ENCODE measurements around the gene E2F4.

The E2F4 gene

DNA sequence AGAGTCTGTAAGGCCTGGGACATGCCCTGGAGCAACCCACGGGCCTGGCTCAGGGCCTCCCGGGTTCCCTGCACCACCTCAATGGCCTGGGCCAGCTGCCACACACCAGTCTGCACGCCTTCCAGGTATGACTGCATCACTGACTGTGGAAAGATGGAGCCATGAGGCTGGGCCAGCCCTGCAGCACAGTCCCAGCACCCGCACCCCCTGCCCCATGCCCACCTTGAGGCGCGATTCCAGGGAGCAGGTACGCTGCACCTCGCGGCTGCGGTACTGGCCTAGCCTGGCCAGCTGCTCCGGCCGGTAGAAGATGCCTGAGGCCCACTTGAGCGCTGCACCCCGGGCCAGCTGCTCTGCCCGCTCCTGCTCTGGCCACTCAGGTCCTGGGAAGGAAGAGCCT lies 3.2 kb upstream of the E2F4 start:
- H3K4me1 ChIP-seq (ENCODE audit: insufficient read depth, low read length): peaks cover 37% of the 10 kb centered on the region
- no peaks in the 10 kb centered on the region for H3K27me3 ChIP-seq (ENCODE audit: control insufficient read depth in 1 of 2, insufficient read depth in 2 of 2, low read length in 2 of 2)
- no peak overlapping the region for H3K4me3 ChIP-seq (ENCODE audit: low read depth in 1 of 2, low read length in 2 of 2)
- no peaks in the 10 kb centered on the region for H3K9me3 ChIP-seq (ENCODE audit: low read length)
- H3K9ac ChIP-seq (ENCODE audit: low read length): no peak overlapping the region
- no peak overlapping the region for H3K27ac ChIP-seq (ENCODE audit: low read depth, low read length)
- peaks cover 3% of the 10 kb centered on the region for H3K36me3 ChIP-seq (ENCODE audit: insufficient read depth, low read length)

DNA sequence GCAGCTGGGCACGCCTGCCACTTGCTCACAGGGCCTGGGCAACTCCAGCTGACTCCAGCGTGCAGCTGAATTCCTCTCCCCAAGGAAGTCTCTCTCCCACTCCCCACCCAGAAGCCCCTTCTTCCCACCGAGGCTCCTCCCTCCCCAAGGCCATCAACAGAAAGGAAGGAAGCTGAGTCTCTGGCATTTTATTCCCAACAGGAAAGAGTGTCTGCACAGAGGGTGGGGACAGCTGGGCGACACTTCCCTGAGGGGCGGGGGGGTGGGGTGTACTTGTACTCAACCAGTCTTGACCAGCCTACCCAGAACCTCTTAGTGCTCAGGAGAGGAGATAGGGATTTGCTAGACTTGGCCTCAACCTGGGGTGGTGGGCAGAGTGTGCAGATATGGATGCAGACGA lies 1.9 kb upstream of the E2F4 start, which contains the start of gene EXOC3L1:
EXOC3L1 (minus strand) TSS at position 96 of the 400 bp plus-strand sequence. CDS start 460 bp downstream, outside the sequence.
- no peak within 1 kb of the TSS for H3K9ac ChIP-seq (ENCODE audit: low read length)
- no peaks in the 10 kb centered on the region for H3K27me3 ChIP-seq (ENCODE audit: control insufficient read depth in 1 of 2, insufficient read depth in 2 of 2, low read length in 2 of 2)
- no peaks in the 10 kb centered on the region for H3K9me3 ChIP-seq (ENCODE audit: low read length)
- H3K27ac ChIP-seq (ENCODE audit: low read depth, low read length): no peak within 1 kb of the TSS
- peaks cover 15% of the 10 kb centered on the region for H3K36me3 ChIP-seq (ENCODE audit: insufficient read depth, low read length)
- peaks cover 34% of the 10 kb centered on the region for H3K4me1 ChIP-seq (ENCODE audit: insufficient read depth, low read length)
- no peak within 1 kb of the TSS for H3K4me3 ChIP-seq (ENCODE audit: low read depth in 1 of 2, low read length in 2 of 2)

DNA sequence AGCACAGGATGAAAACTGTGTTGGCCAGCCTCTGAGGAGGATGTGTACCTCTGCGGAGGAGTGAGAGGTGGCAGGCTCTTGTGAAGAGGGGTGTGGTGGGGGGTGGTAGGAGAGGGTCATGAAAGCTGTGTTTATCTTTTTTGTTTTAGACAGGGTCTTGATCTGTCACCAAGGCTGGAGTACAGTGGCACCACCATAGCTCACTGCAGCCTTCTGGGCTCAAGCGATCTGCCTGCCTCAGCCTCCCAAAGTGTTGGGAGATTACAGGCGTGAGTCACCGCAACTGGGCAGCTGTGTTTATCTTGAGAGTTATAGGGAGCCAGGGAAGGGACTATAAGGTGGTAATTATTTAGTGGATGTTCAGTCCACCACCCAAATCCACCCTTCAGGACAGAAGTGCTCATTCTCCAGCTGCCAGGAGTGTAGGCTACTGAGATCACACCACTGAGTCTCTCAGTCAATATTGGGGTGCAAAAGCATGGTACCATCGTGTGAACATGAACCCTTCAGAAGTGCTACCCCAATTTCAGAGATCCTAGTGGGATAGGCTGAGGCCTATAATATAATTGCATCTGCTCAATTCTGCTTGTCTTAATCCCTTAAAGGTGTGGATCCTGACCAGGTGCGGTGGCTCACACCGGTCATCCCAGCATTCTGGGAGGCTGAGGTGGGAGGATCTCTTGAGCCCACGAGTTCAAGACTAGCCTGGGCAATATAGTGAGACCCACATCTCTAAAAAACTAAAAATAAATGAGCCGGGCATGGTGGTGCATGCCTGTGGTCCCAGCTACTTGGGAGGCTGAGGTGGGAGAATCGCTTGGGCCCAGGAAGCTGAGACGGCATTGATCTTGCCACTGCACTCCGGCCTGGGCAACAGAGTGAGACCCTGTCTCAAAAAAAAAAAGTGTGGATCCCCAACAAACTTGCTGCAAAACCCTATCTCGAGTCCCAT lies 1.2 kb upstream of the E2F4 start:
- H3K9me3 ChIP-seq (ENCODE audit: low read length): no peaks in the 10 kb centered on the region
- H3K36me3 ChIP-seq (ENCODE audit: insufficient read depth, low read length): peaks cover 22% of the 10 kb centered on the region
- no peaks in the 10 kb centered on the region for H3K27me3 ChIP-seq (ENCODE audit: control insufficient read depth in 1 of 2, insufficient read depth in 2 of 2, low read length in 2 of 2)
- no peak overlapping the region for H3K9ac ChIP-seq (ENCODE audit: low read length)
- H3K4me1 ChIP-seq (ENCODE audit: insufficient read depth, low read length): peaks cover 28% of the 10 kb centered on the region
- H3K27ac ChIP-seq (ENCODE audit: low read depth, low read length): no peak overlapping the region
- H3K4me3 ChIP-seq (ENCODE audit: low read depth in 1 of 2, low read length in 2 of 2): no peak overlapping the region

DNA sequence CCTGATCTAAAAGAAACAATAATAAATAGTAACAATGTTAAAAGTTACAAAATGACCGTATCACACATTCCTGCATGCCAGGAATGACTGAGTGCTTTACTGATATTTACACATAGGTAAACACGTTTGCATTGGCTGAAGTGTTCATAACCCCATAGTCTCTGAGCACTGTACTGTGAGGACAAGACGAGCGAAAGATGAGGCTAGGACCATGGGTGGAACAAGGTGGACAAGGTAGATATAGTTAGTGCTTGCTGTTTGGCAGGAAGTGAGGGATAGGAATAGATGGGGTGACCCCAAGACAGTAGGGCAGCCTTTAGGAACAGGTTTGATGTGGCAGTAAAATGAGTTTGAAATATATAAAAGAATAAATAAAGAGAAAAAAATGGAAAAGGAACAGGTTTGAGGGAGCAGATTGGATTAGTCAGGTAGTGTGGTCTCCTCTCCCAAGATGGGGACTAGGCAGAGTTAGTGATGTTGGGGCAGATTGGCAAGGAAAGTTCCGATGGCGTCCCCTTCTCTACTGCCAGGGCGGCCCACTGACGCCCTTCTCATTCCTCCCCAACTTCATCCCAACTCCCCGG lies 452 bp upstream of the E2F4 start:
- no peak overlapping the region for H3K9ac ChIP-seq (ENCODE audit: low read length)
- H3K27ac ChIP-seq (ENCODE audit: low read depth, low read length): no peak overlapping the region

DNA sequence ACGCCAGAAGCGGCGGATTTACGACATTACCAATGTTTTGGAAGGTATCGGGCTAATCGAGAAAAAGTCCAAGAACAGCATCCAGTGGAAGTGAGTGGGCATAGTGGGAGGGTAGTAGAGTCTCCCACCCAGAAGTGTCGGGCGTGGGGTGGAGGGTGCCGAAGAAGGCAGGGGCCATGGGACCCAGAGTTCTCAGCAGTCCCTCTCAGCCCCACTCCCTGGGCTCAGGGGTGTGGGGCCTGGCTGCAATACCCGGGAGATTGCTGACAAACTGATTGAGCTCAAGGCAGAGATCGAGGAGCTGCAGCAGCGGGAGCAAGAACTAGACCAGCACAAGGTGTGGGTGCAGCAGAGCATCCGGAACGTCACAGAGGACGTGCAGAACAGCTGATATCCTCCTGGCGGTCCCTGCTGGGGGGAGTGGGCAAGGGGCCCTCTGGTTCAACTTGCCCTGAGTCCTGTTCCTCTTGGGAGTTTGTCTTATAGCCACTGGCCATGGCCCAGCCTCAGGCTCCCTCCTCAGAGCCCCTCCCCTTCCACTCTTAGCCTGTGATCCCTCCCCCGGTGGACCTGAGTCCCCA lies 916 bp downstream of the E2F4 start:
- Histone ChIP-seq H3K27ac (ENCODE audit: low read depth, low read length) (peak overlapping the region; percentile 80), H3K9me3 (ENCODE audit: low read length) (no peaks in the 10 kb centered on the region), H3K4me3 (ENCODE audit: low read depth in 1 of 2, low read length in 2 of 2) (peak overlapping the region; percentile 47 to 91), H3K27me3 (ENCODE audit: control insufficient read depth in 1 of 2, insufficient read depth in 2 of 2, low read length in 2 of 2) (no peaks in the 10 kb centered on the region), H3K9ac (ENCODE audit: low read length) (peak overlapping the region; percentile 79), H3K36me3 (ENCODE audit: insufficient read depth, low read length) (peaks cover 44% of the 10 kb centered on the region), H3K4me1 (ENCODE audit: insufficient read depth, low read length) (peaks cover 26% of the 10 kb centered on the region)

More for the DNA sequence above, 452 bp upstream of the E2F4 start:
- H3K36me3 ChIP-seq (ENCODE audit: insufficient read depth, low read length): peaks cover 30% of the 10 kb centered on the region
- H3K4me3 ChIP-seq (ENCODE audit: low read depth in 1 of 2, low read length in 2 of 2): peak overlapping the region in 1 of 2 donors; percentile 91
- H3K9me3 ChIP-seq (ENCODE audit: low read length): no peaks in the 10 kb centered on the region
- peaks cover 26% of the 10 kb centered on the region for H3K4me1 ChIP-seq (ENCODE audit: insufficient read depth, low read length)
- no peaks in the 10 kb centered on the region for H3K27me3 ChIP-seq (ENCODE audit: control insufficient read depth in 1 of 2, insufficient read depth in 2 of 2, low read length in 2 of 2)

DNA sequence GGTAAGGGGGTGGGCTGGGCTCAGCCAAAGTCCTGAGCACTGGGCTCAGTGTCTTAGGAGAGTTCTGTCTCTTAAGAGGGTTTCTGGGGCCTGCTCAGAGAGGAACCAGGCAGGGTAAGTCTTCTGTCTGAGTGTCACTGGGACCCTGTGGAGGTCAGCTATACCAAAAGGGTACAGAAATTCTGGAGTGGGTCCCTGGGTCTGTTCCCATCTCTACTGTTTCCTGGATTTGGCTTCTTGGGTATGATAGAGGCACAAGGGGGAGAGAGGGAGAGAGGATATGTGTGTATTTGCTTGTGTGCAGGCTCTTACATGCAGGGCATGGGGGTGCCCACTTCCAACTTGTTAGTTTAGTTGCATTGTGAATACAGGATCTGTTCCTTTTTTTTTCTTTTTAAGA lies 1.6 kb downstream of the E2F4 start:
- H3K9me3 ChIP-seq (ENCODE audit: low read length): no peaks in the 10 kb centered on the region
- H3K27me3 ChIP-seq (ENCODE audit: control insufficient read depth in 1 of 2, insufficient read depth in 2 of 2, low read length in 2 of 2): no peaks in the 10 kb centered on the region
- H3K4me3 ChIP-seq (ENCODE audit: low read depth in 1 of 2, low read length in 2 of 2): peak overlapping the region in 1 of 2 donors; percentile 91
- no peak overlapping the region for H3K27ac ChIP-seq (ENCODE audit: low read depth, low read length)
- H3K4me1 ChIP-seq (ENCODE audit: insufficient read depth, low read length): peaks cover 26% of the 10 kb centered on the region
- H3K36me3 ChIP-seq (ENCODE audit: insufficient read depth, low read length): peaks cover 49% of the 10 kb centered on the region
- H3K9ac ChIP-seq (ENCODE audit: low read length): no peak overlapping the region

DNA sequence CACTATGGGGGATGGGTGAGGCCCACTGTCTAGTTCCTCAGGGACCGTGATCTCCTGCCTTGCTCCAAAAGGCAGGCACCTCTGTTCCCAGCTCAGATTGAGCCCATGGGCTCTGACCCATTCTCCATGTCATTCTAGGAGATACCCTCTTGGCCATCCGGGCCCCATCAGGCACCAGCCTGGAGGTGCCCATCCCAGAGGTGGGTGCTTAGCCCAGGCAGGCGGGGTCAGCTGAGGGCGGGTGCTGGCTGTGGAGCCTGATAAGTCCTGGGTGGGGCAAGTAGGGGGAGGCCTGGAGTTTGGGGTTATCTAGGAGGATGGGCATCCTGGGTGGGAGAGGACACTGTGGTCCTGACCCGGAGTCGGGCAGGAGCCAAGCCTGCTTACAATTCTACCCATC lies 2.3 kb downstream of the E2F4 start:
- H3K4me1 ChIP-seq (ENCODE audit: insufficient read depth, low read length): peaks cover 26% of the 10 kb centered on the region
- H3K4me3 ChIP-seq (ENCODE audit: low read depth in 1 of 2, low read length in 2 of 2): no peak overlapping the region
- H3K9me3 ChIP-seq (ENCODE audit: low read length): no peaks in the 10 kb centered on the region
- H3K9ac ChIP-seq (ENCODE audit: low read length): no peak overlapping the region
- H3K27me3 ChIP-seq (ENCODE audit: control insufficient read depth in 1 of 2, insufficient read depth in 2 of 2, low read length in 2 of 2): no peaks in the 10 kb centered on the region
- no peak overlapping the region for H3K27ac ChIP-seq (ENCODE audit: low read depth, low read length)
- H3K36me3 ChIP-seq (ENCODE audit: insufficient read depth, low read length): peaks cover 49% of the 10 kb centered on the region

DNA sequence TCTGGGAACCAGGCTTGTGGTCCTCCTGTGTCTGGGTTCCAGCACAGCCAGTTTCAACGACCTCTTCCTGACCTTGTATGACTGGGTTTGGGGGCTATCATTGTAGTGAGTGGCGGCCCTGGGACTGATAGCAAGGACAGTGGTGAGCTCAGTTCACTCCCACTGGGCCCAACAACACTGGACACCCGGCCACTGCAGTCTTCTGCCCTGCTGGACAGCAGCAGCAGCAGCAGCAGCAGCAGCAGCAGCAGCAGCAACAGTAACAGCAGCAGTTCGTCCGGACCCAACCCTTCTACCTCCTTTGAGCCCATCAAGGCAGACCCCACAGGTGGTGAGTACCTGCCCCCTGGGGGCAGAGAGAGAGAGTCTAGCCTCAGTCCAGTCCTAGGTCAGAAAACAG lies 3.7 kb downstream of the E2F4 start:
- Histone ChIP-seq H3K36me3 (ENCODE audit: insufficient read depth, low read length) (peaks cover 49% of the 10 kb centered on the region), H3K27ac (ENCODE audit: low read depth, low read length) (no peak overlapping the region), H3K9me3 (ENCODE audit: low read length) (no peaks in the 10 kb centered on the region), H3K4me3 (ENCODE audit: low read depth in 1 of 2, low read length in 2 of 2) (no peak overlapping the region), H3K27me3 (ENCODE audit: control insufficient read depth in 1 of 2, insufficient read depth in 2 of 2, low read length in 2 of 2) (no peaks in the 10 kb centered on the region), H3K9ac (ENCODE audit: low read length) (no peak overlapping the region), H3K4me1 (ENCODE audit: insufficient read depth, low read length) (peaks cover 26% of the 10 kb centered on the region)

DNA sequence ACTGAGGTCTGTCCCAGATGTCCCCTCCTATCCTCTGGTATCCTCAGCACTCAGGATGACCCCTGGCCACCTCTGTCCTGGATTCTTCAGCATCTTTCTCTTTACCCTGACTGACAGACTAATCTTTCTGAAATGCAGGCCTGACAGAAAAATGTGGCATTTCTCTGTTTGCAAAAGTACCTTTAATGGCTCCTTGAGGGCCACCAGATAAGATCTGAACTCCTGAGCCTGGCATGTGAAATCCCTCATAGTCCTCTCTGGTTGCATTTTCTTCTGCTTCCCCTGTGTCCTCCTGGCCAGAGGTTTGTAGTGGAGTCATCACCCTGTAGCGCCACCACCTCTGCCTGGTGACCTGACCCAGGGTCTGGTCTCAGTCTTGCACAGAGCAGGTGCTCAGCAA lies 4.9 kb downstream of the E2F4 start:
- no peak overlapping the region for H3K4me3 ChIP-seq (ENCODE audit: low read depth in 1 of 2, low read length in 2 of 2)
- H3K9ac ChIP-seq (ENCODE audit: low read length): no peak overlapping the region
- H3K4me1 ChIP-seq (ENCODE audit: insufficient read depth, low read length): peaks cover 18% of the 10 kb centered on the region
- H3K27me3 ChIP-seq (ENCODE audit: control insufficient read depth in 1 of 2, insufficient read depth in 2 of 2, low read length in 2 of 2): no peaks in the 10 kb centered on the region
- no peaks in the 10 kb centered on the region for H3K9me3 ChIP-seq (ENCODE audit: low read length)
- H3K27ac ChIP-seq (ENCODE audit: low read depth, low read length): no peak overlapping the region
- H3K36me3 ChIP-seq (ENCODE audit: insufficient read depth, low read length): peaks cover 49% of the 10 kb centered on the region

DNA sequence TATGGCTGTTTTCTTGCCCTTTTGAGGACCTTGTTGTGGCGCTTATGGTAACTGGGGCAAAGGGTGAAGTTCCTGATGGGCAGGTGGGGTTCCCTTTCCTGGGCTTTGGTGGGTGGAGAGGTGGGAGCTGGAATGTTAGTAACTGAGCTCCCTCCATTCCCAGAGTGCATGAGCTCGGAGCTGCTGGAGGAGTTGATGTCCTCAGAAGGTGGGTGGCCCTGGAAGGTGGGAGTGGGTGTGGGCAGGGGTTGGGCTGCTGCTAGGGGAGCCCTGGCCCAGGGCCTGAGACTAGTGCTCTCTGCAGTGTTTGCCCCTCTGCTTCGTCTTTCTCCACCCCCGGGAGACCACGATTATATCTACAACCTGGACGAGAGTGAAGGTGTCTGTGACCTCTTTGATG lies 5.7 kb downstream of the E2F4 start:
- Histone ChIP-seq H3K9ac (ENCODE audit: low read length) (no peak overlapping the region), H3K9me3 (ENCODE audit: low read length) (no peaks in the 10 kb centered on the region), H3K27ac (ENCODE audit: low read depth, low read length) (no peak overlapping the region), H3K27me3 (ENCODE audit: control insufficient read depth in 1 of 2, insufficient read depth in 2 of 2, low read length in 2 of 2) (no peaks in the 10 kb centered on the region), H3K4me3 (ENCODE audit: low read depth in 1 of 2, low read length in 2 of 2) (no peak overlapping the region), H3K4me1 (ENCODE audit: insufficient read depth, low read length) (peaks cover 15% of the 10 kb centered on the region), H3K36me3 (ENCODE audit: insufficient read depth, low read length) (peaks cover 49% of the 10 kb centered on the region)

DNA sequence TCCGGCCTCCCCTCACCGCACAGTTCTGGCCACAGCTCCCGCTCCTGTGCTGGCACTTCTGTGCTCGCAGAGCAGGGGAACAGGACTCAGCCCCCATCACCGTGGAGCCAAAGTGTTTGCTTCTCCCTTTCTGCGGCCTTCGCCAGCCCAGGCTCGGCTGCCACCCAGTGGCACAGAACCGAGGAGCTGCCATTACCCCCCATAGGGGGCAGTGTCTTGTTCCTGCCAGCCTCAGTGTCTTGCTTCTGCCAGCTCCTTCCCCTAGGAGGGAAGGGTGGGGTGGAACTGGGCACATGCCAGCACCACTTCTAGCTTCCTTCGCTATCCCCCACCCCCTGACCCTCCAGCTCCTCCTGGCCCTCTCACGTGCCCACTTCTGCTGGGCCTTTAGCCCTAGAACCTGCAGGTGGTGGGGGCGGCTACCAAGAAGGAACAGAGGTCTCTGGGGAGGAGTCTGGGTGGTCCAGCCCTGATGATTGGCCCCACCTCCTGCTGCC lies 6.3 kb downstream of the E2F4 start:
- Histone ChIP-seq H3K27me3 (ENCODE audit: control insufficient read depth in 1 of 2, insufficient read depth in 2 of 2, low read length in 2 of 2) (no peaks in the 10 kb centered on the region), H3K27ac (ENCODE audit: low read depth, low read length) (no peak overlapping the region), H3K9me3 (ENCODE audit: low read length) (no peaks in the 10 kb centered on the region), H3K36me3 (ENCODE audit: insufficient read depth, low read length) (peaks cover 49% of the 10 kb centered on the region), H3K9ac (ENCODE audit: low read length) (no peak overlapping the region), H3K4me1 (ENCODE audit: insufficient read depth, low read length) (peaks cover 9% of the 10 kb centered on the region), H3K4me3 (ENCODE audit: low read depth in 1 of 2, low read length in 2 of 2) (no peak overlapping the region)

Measured in muscle layer of colon (tissue), 2 donors.